Testis (tissue), 2 donors: ENCODE data around the gene PAPOLG.

Experiments used
- POLR2A ChIP-seq: fragments of 450-650 bp; IDR thresholded peaks from one replicate; pipeline ENCODE4 v1.6.1; 2017; ENCODE audit warnings: antibody characterized with exemption, mild to moderate bottlenecking, moderate library complexity
- TF ChIP-seq, protein P1 (sequence below), 3 experiments: fragments of 450-650 bp in 2 of 3; fragments of 200-600 bp in 1 of 3; sonication (generic) in 1 of 3; IDR thresholded peaks; one replicate each; pipeline ENCODE4 v1.5.1; 2016 to 2019; ENCODE audit warnings: antibody characterized with exemption in 3 of 3, mild to moderate bottlenecking in 2 of 3, moderate library complexity in 1 of 3

DNA sequence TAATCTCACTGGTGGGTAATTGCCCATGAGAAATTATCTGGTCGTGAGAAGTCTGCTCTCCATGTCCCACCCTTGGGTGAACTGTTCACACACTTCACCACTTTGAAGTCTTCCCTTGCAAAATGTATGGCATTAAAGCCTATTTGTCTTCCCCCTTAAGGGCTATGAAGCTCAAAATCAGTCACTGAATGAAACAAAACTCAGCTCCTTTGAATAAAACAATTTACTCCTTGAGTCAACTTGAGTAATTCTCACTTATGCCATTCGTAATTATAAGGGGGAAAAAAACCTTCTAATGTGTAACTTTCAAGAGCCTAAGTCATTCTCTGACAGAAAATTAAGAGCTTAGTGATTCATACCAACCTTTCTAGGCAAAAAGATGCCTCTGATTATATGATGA is 76.6 kb downstream of the PAPOLG start:
- TF ChIP-seq, protein P1, sequence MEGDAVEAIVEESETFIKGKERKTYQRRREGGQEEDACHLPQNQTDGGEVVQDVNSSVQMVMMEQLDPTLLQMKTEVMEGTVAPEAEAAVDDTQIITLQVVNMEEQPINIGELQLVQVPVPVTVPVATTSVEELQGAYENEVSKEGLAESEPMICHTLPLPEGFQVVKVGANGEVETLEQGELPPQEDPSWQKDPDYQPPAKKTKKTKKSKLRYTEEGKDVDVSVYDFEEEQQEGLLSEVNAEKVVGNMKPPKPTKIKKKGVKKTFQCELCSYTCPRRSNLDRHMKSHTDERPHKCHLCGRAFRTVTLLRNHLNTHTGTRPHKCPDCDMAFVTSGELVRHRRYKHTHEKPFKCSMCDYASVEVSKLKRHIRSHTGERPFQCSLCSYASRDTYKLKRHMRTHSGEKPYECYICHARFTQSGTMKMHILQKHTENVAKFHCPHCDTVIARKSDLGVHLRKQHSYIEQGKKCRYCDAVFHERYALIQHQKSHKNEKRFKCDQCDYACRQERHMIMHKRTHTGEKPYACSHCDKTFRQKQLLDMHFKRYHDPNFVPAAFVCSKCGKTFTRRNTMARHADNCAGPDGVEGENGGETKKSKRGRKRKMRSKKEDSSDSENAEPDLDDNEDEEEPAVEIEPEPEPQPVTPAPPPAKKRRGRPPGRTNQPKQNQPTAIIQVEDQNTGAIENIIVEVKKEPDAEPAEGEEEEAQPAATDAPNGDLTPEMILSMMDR (IDR thresholded peaks at IDR 0.05) = no peak
- TF ChIP-seq POLR2A = no peak
